Lung (tissue), 12 donors: ENCODE data around the gene DRD2. TPM values are rescaled to one million over a fixed set of nuclear protein-coding genes. Genes with fewer than 3 reads are reported as not detected.

Experiments
- ATAC-seq: fragments of 200-7000 bp; cut with Tn5 transposase; one replicate; pipeline ENCODE4 v1.9.1; 2020; ENCODE audit warnings: moderate number of reproducible peaks; ENCODE audit not compliant: insufficient read depth, low FRiP score
- DNase-seq, 3 donors: peaks; one replicate each; pipeline ENCODE4 v3.0.0-alpha.2; 2013 to 2017
- H3K27ac ChIP-seq, 2 donors: one replicate each; pipeline ENCODE4 v1.5.1; 2013; ENCODE audit warnings: mild to moderate bottlenecking in 2 of 2, moderate library complexity in 2 of 2, control low read depth in 1 of 2, inconsistent platforms in 1 of 2, low read depth in 1 of 2, low read length in 1 of 2
- H3K27me3 ChIP-seq, 3 donors: one replicate each; pipeline ENCODE4 v1.5.1; 2013; ENCODE audit warnings: low read length in 2 of 3; ENCODE audit not compliant: control insufficient read depth in 3 of 3, insufficient read depth in 3 of 3
- H3K36me3 ChIP-seq, 4 donors: one replicate each; pipeline ENCODE4 v1.5.1; 2013; ENCODE audit warnings: low read length in 4 of 4, mild to moderate bottlenecking in 1 of 4, moderate library complexity in 1 of 4; ENCODE audit not compliant: control insufficient read depth in 4 of 4, insufficient read depth in 4 of 4
- H3K4me1 ChIP-seq, 5 donors: one replicate each; pipeline ENCODE4 v1.5.1; 2013; ENCODE audit warnings: low read length in 5 of 5, mild to moderate bottlenecking in 2 of 5, moderate library complexity in 1 of 5; ENCODE audit not compliant: control insufficient read depth in 5 of 5, insufficient read depth in 5 of 5
- H3K4me3 ChIP-seq: one replicate; pipeline ENCODE4 v1.5.1; 2013; ENCODE audit warnings: mild to moderate bottlenecking, control low read depth, moderate library complexity
- H3K9ac ChIP-seq, 2 donors: one replicate each; pipeline ENCODE4 v1.5.1; 2013; ENCODE audit warnings: low read length in 2 of 2, control low read depth in 1 of 2; ENCODE audit not compliant: insufficient read depth in 1 of 2
- H3K9me3 ChIP-seq, 4 donors: one replicate each; pipeline ENCODE4 v1.5.1; 2013; ENCODE audit warnings: low read length in 3 of 4, mild to moderate bottlenecking in 1 of 4, moderate library complexity in 1 of 4; ENCODE audit not compliant: control insufficient read depth in 4 of 4, insufficient read depth in 3 of 4
- CTCF ChIP-seq: IDR thresholded peaks from 2 replicates; pipeline ENCODE4 v1.5.1; 2012; ENCODE audit warnings: mild to moderate bottlenecking; ENCODE audit errors: control extremely low read depth, extremely low read depth
- WGBS, 2 donors: extraction: QIAGEN DNeasy Blood & Tissue Kit; methylation state at CpG; one replicate each; pipeline ENCODE4 v1.1.7; 2013; 5-methylcytosine and 5-hydroxymethylcytosine counted together
- polyA plus RNA-seq, 2 donors: library from polyadenylated mRNA; stranded (reverse); fragments of 200-250 nt; gene quantifications; one replicate each; pipeline ENCODE4 v1.2.1, GENCODE V29; 2013
- total RNA-seq, 2 donors: library from RNA; depleted of rRNA in 1 of 2; stranded (reverse); fragments of >200 nt in 1 of 2; gene quantifications; one replicate each; pipeline ENCODE4 v1.2.1, GENCODE V29; 2014 to 2021
- donor health status: control.
- donor health status: control.
- donor health status: Bipolar disorder and iron deficiency.
- donor health status: healthy.
- donor health status: DM: yes; HTN: yes; CAD: no.

DRD2 gene
- total and polyA plus RNA-seq, 4 donors, result 0.08 to 0.28 TPM; not detected in 2

GRCh38 chr11:113419454-113420003 lies 55.7 kb downstream of the DRD2 start:
- no peak overlapping the region for H3K4me3 ChIP-seq
- TF ChIP-seq CTCF, result no peak
- DNase-seq (no peak), ATAC-seq (no peak)
- no peaks in the 10 kb centered on the region for H3K4me1 ChIP-seq
- H3K36me3 ChIP-seq, result no peaks in the 10 kb centered on the region
- H3K27ac ChIP-seq, result no peak overlapping the region
- WGBS, 2 donors, result 73 to 82% methylated on average over 14 of the region's 14 CpGs
- H3K9me3 ChIP-seq, result no peaks in the 10 kb centered on the region
- no peak overlapping the region for H3K9ac ChIP-seq
- no peaks in the 10 kb centered on the region for H3K27me3 ChIP-seq

DNA sequence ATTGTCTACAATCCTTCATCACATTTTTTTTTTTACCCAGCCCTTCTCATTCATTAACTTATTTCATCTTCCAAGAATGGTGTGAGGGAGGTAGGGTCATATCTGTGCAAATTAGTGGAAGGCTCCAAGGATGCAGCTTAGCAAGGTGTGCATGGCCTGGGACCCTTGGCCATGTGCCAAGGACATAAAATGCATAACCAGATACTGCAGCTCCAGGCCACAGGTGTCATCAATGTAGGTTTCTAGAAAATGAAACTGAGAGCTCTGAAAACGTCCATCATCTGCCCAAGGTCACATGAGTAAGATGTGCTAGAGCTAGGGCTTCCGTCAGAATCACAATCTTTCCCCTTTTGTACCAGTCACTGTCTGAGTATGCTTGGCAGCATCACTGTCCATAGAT lies 57.8 kb downstream of the DRD2 start:
- WGBS, 2 donors, result 64 to 71% methylated on average over 2 of the region's 2 CpGs

GRCh38 chr11:113415343-113415742 lies 59.9 kb downstream of the DRD2 start:
- no peaks in the 10 kb centered on the region for H3K27me3 ChIP-seq
- H3K4me1 ChIP-seq, result no peaks in the 10 kb centered on the region
- ATAC-seq (no peak), DNase-seq (no peak)
- no peaks in the 10 kb centered on the region for H3K36me3 ChIP-seq
- no peak overlapping the region for H3K27ac ChIP-seq
- no peak for TF ChIP-seq CTCF
- no peak overlapping the region for H3K4me3 ChIP-seq
- no peak overlapping the region for H3K9ac ChIP-seq
- 93 to 95% methylated on average over 16 of the region's 16 CpGs for WGBS, 2 donors
- no peaks in the 10 kb centered on the region for H3K9me3 ChIP-seq

More for the DNA sequence above, 57.8 kb downstream of the DRD2 start:
- no peaks in the 10 kb centered on the region for H3K27me3 ChIP-seq
- no peaks in the 10 kb centered on the region for H3K9me3 ChIP-seq
- no peak overlapping the region for H3K9ac ChIP-seq
- DNase-seq (no peak), ATAC-seq (no peak)
- TF ChIP-seq CTCF, result no peak
- H3K4me1 ChIP-seq, result no peaks in the 10 kb centered on the region
- no peaks in the 10 kb centered on the region for H3K36me3 ChIP-seq
- no peak overlapping the region for H3K27ac ChIP-seq
- no peak overlapping the region for H3K4me3 ChIP-seq

- Histone ChIP-seq H3K27ac (no peak overlapping the region), H3K4me3 (no peak overlapping the region), H3K9ac (no peak overlapping the region), H3K36me3 (no peaks in the 10 kb centered on the region), H3K9me3 (no peaks in the 10 kb centered on the region), H3K27me3 (no peaks in the 10 kb centered on the region), H3K4me1 (no peaks in the 10 kb centered on the region)
- WGBS, 2 donors, result 89 to 95% methylated on average over 9 of the region's 9 CpGs
- TF ChIP-seq CTCF, result no peak
- ATAC-seq (no peak), DNase-seq (no peak)
Measured at GRCh38 chr11:113412675-113413074, 62.5 kb downstream of the DRD2 start.
